AG08395 (cell line): Measurements from ENCODE around the gene NEK10.
A peak's percentile ranks its signal among the peaks of the same experiment; 100 is the strongest.
"Not testable (repeated sequence)": the region's sequence is repeated elsewhere in the genome, so short reads cannot be mapped to it uniquely, and the experiment has no call there.

Experiments used
- DNase-seq: peaks from one replicate; pipeline ENCODE4 v3.0.0; 2012; ENCODE audit warnings: mixed read lengths, low spot score

Gene NEK10

GRCh38 chr3:27354161-27354560 lies 15.0 kb downstream of the NEK10 start:
- no peak for DNase-seq

GRCh38 chr3:27353221-27353620 lies 16.0 kb downstream of the NEK10 start:
- no peak for DNase-seq

DNA sequence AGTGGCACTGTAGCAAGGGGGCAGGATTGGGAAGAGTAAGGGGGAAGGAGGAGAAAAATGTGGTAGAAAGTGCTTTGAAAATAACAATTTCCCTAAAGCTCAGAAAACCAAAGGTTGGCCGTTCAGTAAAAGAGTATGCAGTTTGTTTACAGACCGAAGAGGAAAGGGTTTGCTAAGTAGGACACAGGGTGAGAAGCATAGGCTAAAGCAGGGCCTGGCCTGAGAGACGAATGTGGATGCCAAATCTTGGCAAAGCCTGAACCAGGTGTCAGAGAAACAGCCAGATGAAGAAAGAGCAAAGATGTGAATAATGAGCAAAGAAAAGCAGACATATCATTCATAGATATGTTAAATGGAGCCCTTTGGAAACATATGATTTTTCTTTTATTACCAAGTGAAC lies 17.1 kb downstream of the NEK10 start:
- DNase-seq = no peak

DNA sequence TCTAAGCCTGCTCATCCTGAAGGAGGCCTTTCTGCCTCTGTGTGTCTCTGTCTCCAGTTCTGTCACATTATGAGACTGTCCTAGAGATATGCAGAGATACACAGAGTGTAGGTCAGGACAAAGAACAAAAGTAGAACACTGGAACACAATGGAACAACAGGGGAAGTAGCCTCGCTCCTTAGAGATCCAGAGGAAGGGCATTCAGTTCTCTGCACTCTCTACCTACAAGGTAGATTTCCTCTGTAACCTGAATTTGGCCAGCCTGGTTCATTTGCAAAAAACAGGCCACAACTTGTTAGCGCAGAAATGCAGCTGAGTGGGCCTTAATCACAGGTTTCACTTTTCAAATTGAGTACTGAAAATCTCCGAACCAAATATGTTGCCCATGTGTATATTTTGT lies 19.4 kb downstream of the NEK10 start:
- no peak for DNase-seq

- no peak for DNase-seq
Observed at GRCh38 chr3:27345959-27346865, 23.0 kb downstream of the NEK10 start.

GRCh38 chr3:27345493-27345892 lies 23.7 kb downstream of the NEK10 start:
- DNase-seq = no peak

DNA sequence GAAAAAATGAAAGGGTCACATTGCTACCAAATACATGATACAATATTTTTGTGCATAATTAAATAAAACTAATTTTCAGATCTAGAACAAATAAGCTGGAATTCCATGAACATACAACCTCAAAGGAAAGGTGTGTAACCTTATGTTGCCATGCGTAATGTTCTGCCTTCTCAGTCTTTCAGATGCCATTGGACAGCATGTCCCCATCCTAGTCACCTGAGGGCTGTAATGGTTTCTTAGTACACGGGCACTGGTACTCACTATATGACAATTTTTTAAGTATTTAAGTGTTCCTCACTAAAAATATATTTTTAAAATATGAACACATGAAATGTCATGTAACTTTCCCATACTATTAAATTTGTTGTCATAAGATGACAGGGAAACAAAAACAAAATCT lies 24.1 kb downstream of the NEK10 start:
- no peak for DNase-seq

DNA sequence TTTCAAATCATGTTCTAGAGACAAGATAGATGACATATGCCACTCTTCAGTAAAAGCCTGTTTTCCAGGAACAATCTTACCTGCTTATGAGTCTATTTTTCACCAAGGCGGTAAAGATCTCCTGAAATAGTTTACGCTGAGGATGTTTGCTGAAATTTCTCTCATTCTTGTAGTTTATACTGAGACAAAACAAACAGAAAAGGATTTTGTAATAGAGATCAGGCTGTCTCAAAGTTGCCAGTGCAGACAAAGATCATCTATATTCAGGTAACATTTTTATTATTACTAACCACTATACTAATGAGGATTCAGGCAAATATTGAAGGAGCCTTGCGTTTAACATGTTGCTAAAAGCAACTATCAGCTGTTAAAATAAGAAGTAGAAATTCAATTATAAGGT lies 25.0 kb downstream of the NEK10 start:
- DNase-seq = no peak

DNA sequence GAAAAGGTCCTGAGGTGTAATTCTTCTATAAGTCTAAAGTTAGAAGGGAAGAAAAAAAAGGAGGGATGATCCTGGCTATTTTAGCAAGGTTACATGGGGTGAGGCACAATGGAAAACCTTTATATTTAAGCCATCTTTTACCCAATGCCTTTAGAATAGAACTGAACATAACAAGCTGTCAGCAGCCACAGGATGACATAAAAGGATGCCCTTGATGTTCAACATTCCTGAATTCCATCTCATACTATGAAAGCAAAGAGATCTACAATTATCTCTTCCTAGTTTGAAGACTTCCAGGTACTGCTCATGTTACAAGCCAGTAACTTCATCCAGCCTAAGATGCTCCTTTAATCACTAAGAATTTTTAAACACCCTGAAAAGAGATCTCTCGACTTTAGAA lies 26.9 kb downstream of the NEK10 start:
- DNase-seq = no peak

DNA sequence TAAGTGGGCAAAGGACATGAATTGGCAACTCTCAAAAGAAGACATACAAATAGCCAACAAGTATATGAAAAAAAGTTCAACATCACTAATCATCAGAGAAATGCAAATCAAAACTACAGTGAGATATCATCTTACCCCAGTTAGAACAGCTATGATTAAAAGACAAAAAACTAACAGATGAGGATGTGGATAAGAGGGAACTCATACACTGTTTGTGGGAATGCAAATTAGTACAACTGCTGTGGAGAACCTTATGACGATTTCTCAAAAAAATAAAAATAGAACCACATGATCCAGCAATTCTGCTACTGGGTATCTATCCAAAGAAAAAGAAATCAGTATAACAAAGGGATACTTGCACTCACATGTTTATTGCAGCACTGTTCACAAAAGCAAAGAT lies 28.6 kb downstream of the NEK10 start:
- no peak for DNase-seq

DNA sequence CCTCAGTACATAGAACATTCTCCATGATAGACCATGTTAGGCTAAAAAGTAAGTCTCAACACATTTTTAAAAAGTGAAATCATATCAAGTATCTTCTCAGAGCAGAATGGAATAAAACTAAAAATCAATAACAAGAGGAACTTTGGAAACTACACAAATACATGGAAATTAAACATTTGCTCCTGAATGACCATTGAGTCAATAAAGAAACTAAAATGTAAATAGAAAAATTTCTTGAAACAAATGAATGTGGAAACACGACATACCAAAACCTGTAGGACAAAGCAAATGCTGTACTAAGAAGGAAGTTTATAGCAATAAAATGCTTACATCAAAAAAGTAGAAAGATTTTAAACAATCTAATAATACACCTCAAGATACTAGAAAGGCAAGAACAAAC lies 33.6 kb downstream of the NEK10 start:
- no peak for DNase-seq

- DNase-seq = no peak
Observed at GRCh38 chr3:27333843-27334242, 35.3 kb downstream of the NEK10 start.

- DNase-seq = not testable (repeated sequence)
Observed at GRCh38 chr3:27328982-27329762, 40.0 kb downstream of the NEK10 start.

DNA sequence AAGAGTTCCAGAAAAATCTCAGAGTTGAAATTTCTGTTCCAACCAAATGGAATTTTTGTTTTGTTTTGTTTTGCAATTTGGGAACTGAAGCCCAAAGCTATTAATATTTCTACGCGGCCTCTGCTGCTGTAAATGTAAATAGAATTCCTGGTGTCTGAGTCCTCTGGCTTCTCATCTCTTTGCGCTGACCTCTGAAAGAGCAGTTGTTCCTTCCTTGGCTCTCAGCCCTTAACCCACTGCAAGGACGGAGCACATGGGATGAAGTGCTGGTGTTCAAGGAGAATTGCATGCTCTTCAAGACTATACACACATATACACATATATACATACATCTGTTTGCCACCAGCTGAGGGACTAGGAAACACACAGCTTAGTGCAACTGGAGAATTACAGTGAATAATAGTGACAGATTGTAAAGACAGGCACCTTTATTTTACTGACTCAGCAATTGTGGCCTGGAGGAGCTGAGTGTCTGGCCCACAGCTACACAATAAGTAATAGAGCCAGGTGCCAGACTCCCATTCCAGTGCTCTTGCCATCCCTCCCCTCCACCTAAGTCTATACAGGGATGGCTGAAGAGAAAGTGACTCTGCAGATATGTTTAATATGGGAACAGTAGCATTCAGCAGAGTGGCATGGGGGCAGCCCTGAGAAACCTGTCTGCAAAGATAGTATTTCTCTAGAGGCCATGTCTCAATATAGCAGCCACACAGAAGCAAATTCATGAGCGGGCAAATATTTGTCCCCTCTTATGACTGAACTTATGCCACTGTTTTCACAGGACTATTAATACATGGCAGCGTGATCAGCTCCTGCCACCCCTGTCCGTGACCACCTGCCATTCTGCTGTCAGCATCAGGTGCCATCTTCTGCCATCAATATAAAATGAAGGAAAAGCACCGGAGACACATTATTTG lies 42.3 kb downstream of the NEK10 start:
- peak; percentile 89 for DNase-seq

DNA sequence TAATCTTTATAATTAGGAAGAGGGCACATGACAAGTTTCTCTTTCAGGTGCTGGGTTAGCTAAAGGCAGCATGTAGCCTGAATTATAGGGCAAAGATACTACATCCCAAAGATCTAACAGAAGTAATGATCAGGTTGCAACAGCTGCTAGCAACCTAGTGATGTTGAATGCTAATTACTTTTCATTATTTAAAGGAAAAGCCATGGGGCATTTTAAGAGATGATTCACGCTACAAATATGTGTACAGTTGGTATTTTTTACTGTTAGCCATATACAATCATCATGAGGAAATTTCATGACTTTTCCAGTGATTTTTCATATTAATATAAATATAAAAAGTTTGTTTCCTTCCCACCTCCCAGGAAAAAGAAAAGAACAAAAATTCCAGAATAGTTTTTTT lies 43.0 kb downstream of the NEK10 start:
- peak; percentile 26 for DNase-seq

GRCh38 chr3:27325419-27325818 lies 43.8 kb downstream of the NEK10 start:
- no peak for DNase-seq

GRCh38 chr3:27324686-27325085 lies 44.5 kb downstream of the NEK10 start:
- DNase-seq = no peak

DNA sequence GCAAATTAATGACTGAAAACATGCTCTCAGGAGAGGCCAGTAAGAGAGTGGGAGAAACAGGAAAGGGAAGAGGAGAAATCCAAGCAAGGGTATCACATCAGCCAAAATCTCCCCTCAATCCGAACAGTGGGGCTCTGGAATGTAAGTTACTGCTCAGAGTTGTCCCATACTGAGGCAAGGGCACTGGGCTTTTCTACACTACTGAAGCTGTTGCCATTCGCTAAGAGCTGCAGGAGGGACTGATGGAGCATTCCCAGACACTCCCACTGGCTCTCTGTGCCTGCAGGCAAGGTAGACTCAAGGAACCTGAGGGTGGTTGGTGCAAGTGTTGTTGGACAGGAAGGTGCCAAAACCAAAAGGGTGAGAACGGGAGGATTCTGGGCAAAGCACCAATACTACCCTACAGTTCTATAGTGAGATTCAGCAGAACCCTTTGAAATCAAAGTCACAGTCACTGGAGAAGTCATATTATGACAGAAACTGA lies 46.1 kb downstream of the NEK10 start:
- DNase-seq = no peak

GRCh38 chr3:27322634-27323033 lies 46.5 kb downstream of the NEK10 start:
- DNase-seq = no peak

DNA sequence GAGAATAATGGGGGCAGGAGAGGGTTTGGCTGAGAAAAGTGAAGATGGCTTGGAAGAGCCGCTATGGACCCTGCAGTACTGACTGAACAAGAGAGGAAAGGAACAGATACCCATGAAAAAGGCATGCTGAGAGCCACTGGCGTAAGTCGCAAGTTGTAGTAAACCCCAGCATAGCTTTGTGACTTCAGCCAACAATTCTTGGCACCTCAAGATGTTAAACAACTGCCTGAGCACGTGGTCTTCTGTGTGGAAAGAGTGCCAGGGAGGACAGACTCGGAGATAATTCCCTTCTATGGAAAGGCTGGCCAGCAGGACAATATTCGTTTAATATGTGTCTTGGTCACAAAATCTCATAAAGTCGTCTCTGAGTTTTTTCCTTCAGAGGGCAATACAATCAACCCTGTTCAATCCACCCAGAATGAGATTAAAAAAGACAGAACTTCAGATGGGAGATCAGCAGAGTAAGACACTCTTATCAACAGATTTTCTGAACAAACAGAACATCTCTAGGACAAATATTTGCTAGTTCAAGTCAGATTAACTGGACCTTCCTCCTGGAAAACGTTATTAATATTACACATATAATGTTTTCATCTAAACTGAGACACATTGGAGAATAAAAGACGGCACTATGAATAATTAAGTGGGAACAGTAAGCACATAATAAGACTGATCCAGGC lies 49.2 kb downstream of the NEK10 start:
- no peak for DNase-seq

GRCh38 chr3:27319304-27319703 lies 49.9 kb downstream of the NEK10 start:
- DNase-seq = no peak
